ENCODE data around the gene SEPTIN3. TPM values are rescaled to one million over a fixed set of nuclear protein-coding genes. Genes with fewer than 3 reads are reported as not detected.

The SEPTIN3 gene
- polyA plus RNA-seq, 1 of the 3 experiments (the other 2 are of a cell fraction): 0.35 TPM

GRCh38 chr22:41964112-41964491 is 5.1 kb upstream of the SEPTIN3 start:
- no peaks in the 10 kb centered on the region for H3K9me3 ChIP-seq
- no peaks in the 10 kb centered on the region for H3K9me2 ChIP-seq
- no peak overlapping the region for H2AFZ ChIP-seq (ENCODE audit: low read depth)
- H3K4me1 ChIP-seq (ENCODE audit: control insufficient read depth in 1 of 2, insufficient read depth in 2 of 2, low read depth in 1 of 2, low read length in 1 of 2): peaks cover 0 to 13% of the 10 kb centered on the region in 2 experiments; a peak in 1 of 4 replicates
- WGBS (ENCODE audit: low lambda C conversion rate): no CpG with 5 or more reads among the region's 5 CpGs
- no peak overlapping the region for H3K9ac ChIP-seq
- no peak overlapping the region for H3K27ac ChIP-seq (ENCODE audit: low read depth in 2 of 2, low read length in 1 of 2)
- no peak overlapping the region for H3K4me3 ChIP-seq (ENCODE audit: low read depth in 2 of 2, low read length in 1 of 2)
- TF ChIP-seq FOXM1 (IDR thresholded peaks at IDR 0.05; ENCODE audit: low read depth) (no peak), CTCF (IDR thresholded peaks at IDR 0.05) (no peak), TEAD4 (IDR thresholded peaks at IDR 0.05; ENCODE audit: borderline replicate concordance, insufficient read depth) (no peak), ELF1 (IDR thresholded peaks at IDR 0.05) (no peak), GABPA (IDR thresholded peaks at IDR 0.05; ENCODE audit: low read depth) (no peak), USF2 (IDR thresholded peaks at IDR 0.05; ENCODE audit: borderline replicate concordance, low read depth, low read length) (no peak), MXI1 (IDR thresholded peaks at IDR 0.05; ENCODE audit: low read depth, low read length) (no peak), RAD21 (IDR thresholded peaks at IDR 0.05; ENCODE audit: low read length) (no peak), YY1 (IDR thresholded peaks at IDR 0.05; ENCODE audit: low read depth) (no peak), SIN3A (IDR thresholded peaks at IDR 0.05; ENCODE audit: borderline replicate concordance, low read depth, low read length) (no peak)
- H3K79me2 ChIP-seq (ENCODE audit: insufficient read depth): no peaks in the 10 kb centered on the region
- H3K27me3 ChIP-seq (ENCODE audit: insufficient read depth): no peaks in the 10 kb centered on the region
- no peaks in the 10 kb centered on the region for H3F3A ChIP-seq (replicated peaks; ENCODE audit: insufficient read depth)
- H4K20me1 ChIP-seq (ENCODE audit: insufficient read depth): no peaks in the 10 kb centered on the region
- POLR2A ChIA-PET: no interaction called here
- CTCF ChIA-PET: no interaction called here
- DNase-seq: no peak
- no peaks in the 10 kb centered on the region for H3K36me3 ChIP-seq (replicated peaks in 1 of 2; ENCODE audit: control insufficient read depth in 1 of 2, insufficient read depth in 2 of 2, low read length in 1 of 2)
- no peak overlapping the region for H3K4me2 ChIP-seq

GRCh38 chr22:41966225-41966606 is 3.0 kb upstream of the SEPTIN3 start:
- no peak for TF ChIP-seq NRF1 (IDR thresholded peaks at IDR 0.05; ENCODE audit: low read depth, low read length)
- no peak for TF ChIP-seq EZH2phosphoT487 (IDR thresholded peaks at IDR 0.05; ENCODE audit: borderline replicate concordance, low read depth)
- TF ChIP-seq RFX5 (IDR thresholded peaks at IDR 0.05; ENCODE audit: low read length): no peak
- TF ChIP-seq MXI1 (IDR thresholded peaks at IDR 0.05; ENCODE audit: low read depth, low read length): no peak
- no peak for TF ChIP-seq ZBTB33 (IDR thresholded peaks at IDR 0.05; ENCODE audit: borderline replicate concordance, low read depth)
- TF ChIP-seq GATA2 (CRISPR knock-in tag; IDR thresholded peaks at IDR 0.05): no peak
- no peak for TF ChIP-seq REST (IDR thresholded peaks at IDR 0.05; ENCODE audit: low read depth, low read length)
- TF ChIP-seq TCF12 (IDR thresholded peaks at IDR 0.05): no peak
- no peak for TF ChIP-seq FOSL2 (IDR thresholded peaks at IDR 0.05; ENCODE audit: borderline replicate concordance, low read depth)
- TF ChIP-seq TAF1 (IDR thresholded peaks at IDR 0.05; ENCODE audit: borderline replicate concordance, low read depth, low read length): no peak
- TF ChIP-seq FOXM1 (IDR thresholded peaks at IDR 0.05; ENCODE audit: low read depth): no peak
- no peak for TF ChIP-seq MAX (IDR thresholded peaks at IDR 0.05; ENCODE audit: low read depth)
- CTCF ChIA-PET: interaction anchor here (1.2 to 1.8 kb wide), 2 partner anchors 13 to 15 kb away, joined by 4 to 6 read pairs; no protein-coding TSS in a partner anchor

More at GRCh38 chr22:41966225-41966606, 3.0 kb upstream of the SEPTIN3 start:
- POLR2A ChIA-PET: interaction anchor here (0.6 kb wide), 1 partner anchor 284 kb away, joined by 3 read pairs; no protein-coding TSS in a partner anchor
- no peak for DNase-seq
- Histone ChIP-seq H4K20me1 (ENCODE audit: insufficient read depth) (no peaks in the 10 kb centered on the region), H3K27ac (ENCODE audit: low read depth in 2 of 2, low read length in 1 of 2) (no peak overlapping the region), H3K36me3 (replicated peaks in 1 of 2; ENCODE audit: control insufficient read depth in 1 of 2, insufficient read depth in 2 of 2, low read length in 1 of 2) (no peaks in the 10 kb centered on the region), H3K4me1 (ENCODE audit: control insufficient read depth in 1 of 2, insufficient read depth in 2 of 2, low read depth in 1 of 2, low read length in 1 of 2) (peaks cover 0 to 10% of the 10 kb centered on the region in 2 experiments; a peak in 1 of 4 replicates), H3K79me2 (ENCODE audit: insufficient read depth) (no peaks in the 10 kb centered on the region), H2AFZ (ENCODE audit: low read depth) (no peak overlapping the region), H3K4me2 (no peak overlapping the region), H3K9me2 (no peaks in the 10 kb centered on the region), H3K27me3 (ENCODE audit: insufficient read depth) (no peaks in the 10 kb centered on the region), H3F3A (replicated peaks; ENCODE audit: insufficient read depth) (no peaks in the 10 kb centered on the region), H3K9ac (no peak overlapping the region), H3K9me3 (no peaks in the 10 kb centered on the region), H3K4me3 (ENCODE audit: low read depth in 2 of 2, low read length in 1 of 2) (no peak overlapping the region)
- 81% methylated on average over 2 of the region's 2 CpGs for WGBS (ENCODE audit: low lambda C conversion rate)

Measured in SK-N-SH (cell line).